Nephron progenitor cell (in vitro differentiated cells): Measurements from ENCODE around the gene LMBR1.
"Not testable (repeated sequence)": the region's sequence is repeated elsewhere in the genome, so short reads cannot be mapped to it uniquely, and the experiment has no call there.

Source experiments
- DNase-seq: peaks from one replicate; pipeline ENCODE4 v3.0.0; 2021
- H3K27ac Mint-ChIP-seq: 2 replicates; pipeline ENCODE4 v1.8.0; 2021; ENCODE audit warnings: mild to moderate bottlenecking, moderate library complexity, mixed read lengths
- H3K27me3 Mint-ChIP-seq: 2 replicates; pipeline ENCODE4 v1.8.0; 2021; ENCODE audit warnings: mild to moderate bottlenecking, low read depth, mixed read lengths; ENCODE audit not compliant: poor library complexity
- H3K36me3 Mint-ChIP-seq: 2 replicates; pipeline ENCODE4 v1.8.0; 2021; ENCODE audit warnings: low read depth, mixed read lengths
- H3K4me1 Mint-ChIP-seq: 2 replicates; pipeline ENCODE4 v1.8.0; 2021; ENCODE audit warnings: mixed read lengths
- H3K4me3 Mint-ChIP-seq: 2 replicates; pipeline ENCODE4 v1.8.0; 2021; ENCODE audit warnings: mild to moderate bottlenecking, moderate library complexity, mixed read lengths
- H3K9me3 Mint-ChIP-seq: 2 replicates; pipeline ENCODE4 v1.8.0; 2021; ENCODE audit warnings: mild to moderate bottlenecking, moderate library complexity, mixed read lengths
- TF ChIP-seq, protein P1 (sequence below): fragments of 200-600 bp; sonication (generic); IDR thresholded peaks from 2 replicates; pipeline ENCODE4 v1.5.0; 2021; ENCODE audit warnings: antibody characterized with exemption

Gene LMBR1

DNA sequence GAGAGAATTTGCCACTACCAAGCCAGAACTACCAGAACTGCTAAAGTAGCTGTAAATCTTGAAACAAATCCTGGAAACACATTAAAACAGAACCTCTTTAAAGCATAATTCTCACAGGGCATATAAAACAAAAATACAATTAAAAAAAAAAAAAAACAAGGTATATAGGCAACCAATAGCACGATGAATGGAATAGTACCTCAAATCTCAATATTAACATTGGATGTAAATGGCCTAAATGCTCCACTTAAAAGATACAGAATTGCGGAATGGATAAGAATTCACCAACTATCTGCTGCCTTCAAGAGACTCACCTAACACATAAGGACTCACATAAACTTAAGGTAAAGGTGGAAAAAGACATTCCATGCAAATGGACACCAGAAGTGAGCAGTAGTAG lies 17.2 kb downstream of the LMBR1 start:
- no peak overlapping the region for H3K4me3 Mint-ChIP-seq
- peaks cover 87% of the 10 kb centered on the region for H3K36me3 Mint-ChIP-seq
- peaks cover 6% of the 10 kb centered on the region for H3K4me1 Mint-ChIP-seq
- no peak overlapping the region for H3K27ac Mint-ChIP-seq
- H3K9me3 Mint-ChIP-seq: peaks cover 88% of the 10 kb centered on the region
- no peak for DNase-seq
- TF ChIP-seq, protein P1, sequence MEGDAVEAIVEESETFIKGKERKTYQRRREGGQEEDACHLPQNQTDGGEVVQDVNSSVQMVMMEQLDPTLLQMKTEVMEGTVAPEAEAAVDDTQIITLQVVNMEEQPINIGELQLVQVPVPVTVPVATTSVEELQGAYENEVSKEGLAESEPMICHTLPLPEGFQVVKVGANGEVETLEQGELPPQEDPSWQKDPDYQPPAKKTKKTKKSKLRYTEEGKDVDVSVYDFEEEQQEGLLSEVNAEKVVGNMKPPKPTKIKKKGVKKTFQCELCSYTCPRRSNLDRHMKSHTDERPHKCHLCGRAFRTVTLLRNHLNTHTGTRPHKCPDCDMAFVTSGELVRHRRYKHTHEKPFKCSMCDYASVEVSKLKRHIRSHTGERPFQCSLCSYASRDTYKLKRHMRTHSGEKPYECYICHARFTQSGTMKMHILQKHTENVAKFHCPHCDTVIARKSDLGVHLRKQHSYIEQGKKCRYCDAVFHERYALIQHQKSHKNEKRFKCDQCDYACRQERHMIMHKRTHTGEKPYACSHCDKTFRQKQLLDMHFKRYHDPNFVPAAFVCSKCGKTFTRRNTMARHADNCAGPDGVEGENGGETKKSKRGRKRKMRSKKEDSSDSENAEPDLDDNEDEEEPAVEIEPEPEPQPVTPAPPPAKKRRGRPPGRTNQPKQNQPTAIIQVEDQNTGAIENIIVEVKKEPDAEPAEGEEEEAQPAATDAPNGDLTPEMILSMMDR: no peak
- no peaks in the 10 kb centered on the region for H3K27me3 Mint-ChIP-seq

DNA sequence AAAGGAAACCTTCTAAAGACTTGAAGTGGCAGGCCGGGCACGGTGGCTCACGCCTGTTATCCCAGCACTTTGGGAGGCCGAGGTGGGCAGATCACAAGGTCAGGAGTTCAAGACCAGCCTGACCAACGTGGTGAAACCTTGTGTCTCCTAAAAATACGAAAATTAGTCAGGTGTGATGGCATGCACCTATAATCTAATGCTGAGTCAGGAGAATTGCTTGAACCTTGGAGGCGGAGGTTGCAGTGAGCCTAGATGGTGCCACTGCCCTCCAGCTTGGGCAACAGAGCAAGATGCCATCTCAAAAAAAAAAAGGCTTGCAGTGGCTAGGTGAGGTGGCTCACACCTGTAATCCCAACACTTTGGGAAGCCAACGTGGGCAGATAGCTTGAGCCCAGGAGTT lies 24.6 kb downstream of the LMBR1 start:
- H3K27me3 Mint-ChIP-seq, H3K27ac Mint-ChIP-seq: not testable (repeated sequence)

DNA sequence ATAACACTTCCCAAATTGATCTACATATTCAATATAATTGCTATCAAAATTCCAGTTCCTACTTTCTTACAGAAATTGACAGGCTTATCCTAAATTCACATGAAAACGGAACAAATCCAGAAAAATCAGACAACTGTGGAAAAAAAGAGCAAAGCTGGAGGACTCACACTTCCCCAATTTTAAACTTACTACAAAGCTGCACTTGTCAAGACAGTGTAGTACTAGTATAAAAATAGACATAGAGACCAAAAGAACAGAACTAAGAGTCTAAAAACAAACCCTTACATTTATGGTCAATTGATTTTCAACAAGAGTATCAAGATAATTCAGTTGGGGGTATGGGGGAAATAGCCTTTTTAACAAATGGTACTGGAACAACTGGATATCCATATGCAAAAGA lies 27.5 kb downstream of the LMBR1 start:
- Mint-ChIP-seq H3K4me1 (peaks cover 5% of the 10 kb centered on the region), H3K4me3 (no peak overlapping the region), H3K9me3 (peaks cover 43% of the 10 kb centered on the region), H3K27ac (no peak overlapping the region), H3K36me3 (peaks cover 70% of the 10 kb centered on the region), H3K27me3 (peaks cover 1% of the 10 kb centered on the region)
- TF ChIP-seq, protein P1: no peak
- no peak for DNase-seq

More for the DNA sequence above, 24.6 kb downstream of the LMBR1 start:
- not testable (repeated sequence) for DNase-seq, H3K4me3 Mint-ChIP-seq
- Mint-ChIP-seq H3K4me1 (peaks cover 14% of the 10 kb centered on the region), H3K36me3 (peaks cover 72% of the 10 kb centered on the region), H3K9me3 (peaks cover 43% of the 10 kb centered on the region)

DNA sequence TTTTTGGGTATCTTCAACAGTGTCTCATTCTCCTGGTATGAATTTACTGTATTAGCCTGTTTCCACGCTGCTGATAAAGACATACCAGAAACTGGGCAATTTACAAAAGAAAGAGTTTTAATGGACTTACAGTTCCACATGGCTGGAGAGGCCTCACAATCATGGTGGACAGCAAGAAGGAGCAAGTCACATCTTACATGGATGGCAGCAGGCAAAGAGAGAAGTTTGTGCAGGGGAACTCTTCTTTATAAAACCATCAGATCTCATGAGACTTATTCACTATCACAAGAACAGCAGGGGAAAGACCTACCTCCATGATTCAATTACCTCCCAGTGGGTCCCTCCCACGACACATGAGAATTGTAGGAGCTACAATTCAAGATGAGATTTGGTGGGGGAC lies 31.0 kb downstream of the LMBR1 start:
- not testable (repeated sequence) for DNase-seq, H3K4me1 Mint-ChIP-seq, H3K4me3 Mint-ChIP-seq, H3K27ac Mint-ChIP-seq, H3K27me3 Mint-ChIP-seq
- Mint-ChIP-seq H3K36me3 (peaks cover 86% of the 10 kb centered on the region), H3K9me3 (peaks cover 72% of the 10 kb centered on the region)

DNA sequence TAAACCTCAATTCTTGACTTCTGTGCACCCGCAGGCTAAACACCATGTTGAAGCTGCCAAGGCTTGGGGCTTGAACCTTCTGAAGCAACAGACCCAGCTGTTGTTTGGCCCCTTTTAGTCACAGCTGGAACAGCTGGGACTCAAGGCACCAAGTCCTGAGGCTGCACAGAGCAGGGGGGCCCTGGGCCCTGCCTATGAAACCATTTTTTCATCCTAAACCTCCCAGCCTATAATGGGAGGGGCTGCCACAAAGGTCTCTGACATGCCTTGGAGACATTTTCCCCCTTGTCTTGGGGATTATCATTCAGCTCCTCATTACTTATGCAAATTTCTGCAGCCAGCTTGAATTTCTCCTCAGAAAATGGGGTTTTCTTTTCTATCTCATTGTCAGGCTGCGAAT lies 31.8 kb downstream of the LMBR1 start:
- Mint-ChIP-seq H3K9me3 (peaks cover 80% of the 10 kb centered on the region), H3K36me3 (peaks cover 86% of the 10 kb centered on the region), H3K27ac (no peak overlapping the region), H3K27me3 (no peaks in the 10 kb centered on the region), H3K4me3 (no peak overlapping the region), H3K4me1 (no peaks in the 10 kb centered on the region)
- DNase-seq: no peak
- TF ChIP-seq, protein P1: no peak

DNA sequence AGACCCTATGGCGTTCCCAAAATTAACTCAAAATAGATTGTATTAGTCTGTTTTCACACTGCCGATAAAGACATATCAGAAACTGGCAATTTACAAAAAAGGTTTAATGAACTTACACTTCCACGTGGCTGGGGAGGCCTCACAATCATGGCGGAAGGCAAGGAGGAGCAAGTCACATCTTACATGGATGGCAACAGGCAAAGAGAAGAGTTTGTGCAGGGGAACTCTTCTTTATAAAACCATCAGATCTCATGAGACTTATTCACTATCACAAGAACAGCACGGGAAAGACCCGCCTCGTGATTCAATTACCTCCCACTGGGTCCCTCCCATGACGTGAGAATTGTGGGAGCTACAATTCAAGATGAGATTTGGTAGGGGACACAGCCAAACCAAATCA lies 32.9 kb downstream of the LMBR1 start:
- H3K4me1 Mint-ChIP-seq, H3K27ac Mint-ChIP-seq, H3K4me3 Mint-ChIP-seq, H3K27me3 Mint-ChIP-seq, DNase-seq: not testable (repeated sequence)
- peaks cover 91% of the 10 kb centered on the region for H3K9me3 Mint-ChIP-seq
- H3K36me3 Mint-ChIP-seq: peaks cover 87% of the 10 kb centered on the region

DNA sequence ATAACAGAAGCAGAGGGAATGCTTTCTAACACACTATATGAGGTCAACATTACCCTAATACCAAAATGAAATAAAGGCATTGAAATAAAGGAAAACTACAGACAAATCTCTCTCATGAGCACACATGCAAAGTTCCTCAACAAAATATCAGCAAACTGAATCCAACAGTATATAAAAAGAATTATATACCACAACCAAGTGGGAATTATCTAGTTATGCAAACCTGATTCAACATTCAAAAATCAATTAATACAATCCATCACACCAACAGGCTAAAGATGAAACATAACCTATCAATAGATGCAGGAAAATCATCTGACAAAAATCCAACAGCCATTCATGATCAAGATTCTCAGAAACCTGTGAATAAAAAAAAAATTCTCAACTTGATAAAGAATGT lies 34.5 kb downstream of the LMBR1 start:
- Mint-ChIP-seq H3K4me3 (no peak overlapping the region), H3K27ac (no peak overlapping the region), H3K36me3 (peaks cover 95% of the 10 kb centered on the region), H3K9me3 (peaks cover 98% of the 10 kb centered on the region), H3K27me3 (no peaks in the 10 kb centered on the region), H3K4me1 (no peaks in the 10 kb centered on the region)
- no peak for DNase-seq
- TF ChIP-seq, protein P1: no peak

DNA sequence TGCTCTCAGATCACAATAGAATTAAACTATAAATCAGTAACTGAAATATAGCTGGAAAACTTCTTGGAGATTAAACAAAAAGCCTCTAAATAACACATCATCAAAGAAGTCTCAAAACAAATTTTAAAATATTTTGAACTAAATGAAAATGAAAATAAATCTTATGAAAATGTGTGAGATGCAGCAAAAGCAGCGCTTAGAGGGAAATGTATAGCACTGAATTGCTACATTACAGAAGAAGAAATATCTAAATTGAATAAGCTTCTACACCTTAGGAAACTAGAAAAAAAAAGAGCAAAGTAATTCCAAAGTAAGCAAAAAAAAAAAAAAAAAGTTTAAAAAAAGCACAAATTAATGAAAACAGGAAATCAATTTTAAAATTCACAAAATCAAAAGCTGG lies 35.2 kb downstream of the LMBR1 start:
- H3K9me3 Mint-ChIP-seq: peaks cover 97% of the 10 kb centered on the region

More for the DNA sequence above, 35.2 kb downstream of the LMBR1 start:
- no peak overlapping the region for H3K4me3 Mint-ChIP-seq
- H3K36me3 Mint-ChIP-seq: peaks cover 87% of the 10 kb centered on the region
- TF ChIP-seq, protein P1: no peak
- H3K27ac Mint-ChIP-seq: no peak overlapping the region
- no peak for DNase-seq
- no peaks in the 10 kb centered on the region for H3K4me1 Mint-ChIP-seq
- H3K27me3 Mint-ChIP-seq: no peaks in the 10 kb centered on the region
